ENCODE measurements around the gene ZNF362.

ZNF362 gene

DNA sequence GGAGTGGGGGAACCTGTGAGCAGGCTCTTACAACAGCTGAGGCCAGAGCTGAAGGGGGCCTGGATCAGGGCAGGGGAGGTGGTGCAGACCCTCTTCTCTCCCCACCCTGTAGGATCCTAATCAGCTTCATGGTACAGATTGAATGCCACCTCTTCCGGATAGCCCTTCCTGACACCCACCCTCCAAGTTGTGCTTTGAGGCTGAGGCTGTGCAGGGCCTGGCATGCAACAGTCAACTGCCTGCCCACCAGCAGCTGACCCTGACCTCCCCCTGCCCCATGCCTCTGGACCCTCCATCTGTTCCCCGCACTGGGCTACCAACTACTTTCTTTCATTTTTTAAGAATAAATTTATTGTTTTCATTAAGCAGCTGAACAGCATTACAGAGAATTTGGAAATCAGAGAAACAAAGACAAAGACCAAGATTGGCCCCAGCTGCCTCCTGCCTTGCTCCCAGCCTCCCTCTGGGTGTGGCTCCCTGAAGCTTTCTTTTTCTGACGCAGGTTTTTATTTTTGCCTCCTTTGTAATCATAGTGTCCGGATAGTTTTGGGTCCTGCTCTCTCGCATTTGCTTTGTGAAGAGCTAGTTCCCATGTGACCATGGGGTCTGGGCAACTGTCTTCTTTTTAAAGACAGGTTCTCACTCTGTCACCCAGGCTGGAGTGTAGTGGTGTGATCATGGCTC lies 12.8 kb downstream of the ZNF362 start:
- no peak for DNase-seq (ENCODE audit: low spot score)

- no peak for DNase-seq (ENCODE audit: low spot score)
Measured at GRCh38 chr1:33269621-33270020, 13.3 kb downstream of the ZNF362 start.

GRCh38 chr1:33270379-33270778 lies 14.1 kb downstream of the ZNF362 start:
- no peak for DNase-seq (ENCODE audit: low spot score)

DNA sequence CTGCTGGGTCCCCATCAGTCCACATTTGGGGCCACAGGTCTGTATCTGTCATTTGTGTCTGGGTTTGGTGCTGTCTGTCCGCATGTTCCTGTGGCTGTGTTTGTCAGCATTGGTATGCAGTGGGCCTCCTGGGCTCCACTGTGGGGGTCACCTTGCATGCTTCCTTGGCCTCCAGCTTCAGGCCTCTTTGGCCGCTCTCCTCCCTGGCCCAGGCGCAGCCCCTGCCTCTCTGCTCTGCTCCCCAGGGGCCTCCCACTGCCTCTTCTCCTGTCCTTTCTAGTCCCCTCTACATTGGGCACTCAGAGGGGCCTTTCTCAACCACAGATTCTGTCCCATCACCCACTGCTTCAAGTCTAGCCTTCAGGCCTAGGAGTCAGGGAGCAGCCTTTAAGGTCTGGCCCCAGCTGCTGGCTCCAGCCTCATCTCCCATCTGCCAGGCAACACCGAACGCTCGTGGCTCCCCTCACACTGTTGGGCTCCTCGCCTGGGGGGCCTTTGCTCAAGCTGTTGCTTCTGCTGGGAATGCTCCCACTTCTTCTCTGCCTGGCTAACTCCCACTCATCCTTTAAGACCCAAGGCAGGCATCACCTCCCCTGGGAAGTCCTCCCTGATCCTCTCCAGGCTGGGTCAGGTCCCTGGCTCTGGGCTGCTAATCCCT lies 14.6 kb downstream of the ZNF362 start:
- DNase-seq (ENCODE audit: low spot score) = no peak

GRCh38 chr1:33271666-33272505 lies 15.6 kb downstream of the ZNF362 start:
- DNase-seq (ENCODE audit: low spot score) = no peak

DNA sequence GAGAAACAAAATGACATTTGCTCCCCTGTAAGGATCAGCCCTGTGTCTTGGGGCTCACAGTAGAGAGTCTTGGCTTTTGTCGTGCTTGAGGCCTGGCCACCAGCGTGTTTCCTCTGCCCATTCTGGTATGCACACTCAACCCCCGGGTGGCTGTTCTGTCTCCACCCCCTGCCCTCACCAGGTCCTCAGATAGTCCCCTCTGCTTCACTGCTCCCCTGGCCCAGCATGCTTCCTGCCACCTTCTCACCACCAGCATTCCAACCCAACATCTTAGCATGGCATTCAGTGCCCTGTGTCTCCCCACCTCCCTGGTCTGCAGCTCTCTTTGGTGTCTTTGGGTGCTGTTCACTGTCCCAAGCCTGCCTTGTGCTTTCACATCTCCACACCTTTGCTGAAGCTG lies 16.2 kb downstream of the ZNF362 start:
- DNase-seq (ENCODE audit: low spot score) = no peak

DNA sequence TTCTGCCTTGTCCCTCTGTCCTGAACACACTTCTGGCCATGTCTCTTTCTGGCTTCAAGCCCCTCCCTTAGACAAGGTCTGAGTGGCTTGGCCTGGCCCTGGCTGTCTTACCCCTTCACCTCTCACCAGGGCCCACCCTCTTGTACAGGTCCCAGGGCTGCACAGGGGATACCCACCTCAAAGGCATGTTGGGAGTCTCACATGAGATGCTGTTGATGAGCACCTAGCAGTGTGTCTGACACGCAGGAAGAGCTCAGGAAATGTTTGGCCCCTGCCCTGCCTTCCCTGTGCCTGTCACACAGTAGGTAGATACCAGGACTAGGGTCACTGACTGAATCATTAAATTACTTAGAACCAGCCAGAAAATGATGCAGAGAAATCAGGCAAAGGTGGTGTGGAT lies 16.6 kb downstream of the ZNF362 start:
- DNase-seq (ENCODE audit: low spot score) = no peak

- no peak for DNase-seq (ENCODE audit: low spot score)
Measured at GRCh38 chr1:33273406-33273805, 17.1 kb downstream of the ZNF362 start.

- DNase-seq (ENCODE audit: low spot score) = no peak
Measured at GRCh38 chr1:33273961-33274371, 17.7 kb downstream of the ZNF362 start.

- DNase-seq (ENCODE audit: low spot score) = no peak
Measured at GRCh38 chr1:33274446-33274845, 18.2 kb downstream of the ZNF362 start.

DNA sequence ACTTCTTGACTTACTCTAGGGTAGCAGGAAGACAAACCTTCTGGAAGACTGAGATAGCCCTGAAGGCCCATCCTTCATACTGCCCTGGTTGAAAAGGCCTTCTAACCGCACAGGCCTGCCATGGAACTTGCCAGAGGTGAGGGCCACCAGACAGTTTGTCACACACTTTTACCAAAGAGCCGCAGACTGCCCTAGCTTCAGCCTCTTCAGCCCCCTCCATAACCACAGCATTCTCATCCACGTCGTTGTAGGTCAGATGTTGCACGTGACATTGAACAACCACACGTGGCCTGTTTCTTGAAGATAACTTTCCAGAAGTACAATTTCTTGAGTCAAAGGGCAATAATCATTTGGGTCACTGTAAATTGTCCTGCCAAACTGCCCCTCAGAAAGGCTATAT lies 18.9 kb downstream of the ZNF362 start:
- no peak for DNase-seq (ENCODE audit: low spot score)

GRCh38 chr1:33275706-33276572 lies 19.6 kb downstream of the ZNF362 start:
- no peak for DNase-seq (ENCODE audit: low spot score)

GRCh38 chr1:33276573-33277298 lies 20.4 kb downstream of the ZNF362 start:
- no peak for DNase-seq (ENCODE audit: low spot score)

GRCh38 chr1:33277488-33278084 lies 21.3 kb downstream of the ZNF362 start:
- no peak for DNase-seq (ENCODE audit: low spot score)

DNA sequence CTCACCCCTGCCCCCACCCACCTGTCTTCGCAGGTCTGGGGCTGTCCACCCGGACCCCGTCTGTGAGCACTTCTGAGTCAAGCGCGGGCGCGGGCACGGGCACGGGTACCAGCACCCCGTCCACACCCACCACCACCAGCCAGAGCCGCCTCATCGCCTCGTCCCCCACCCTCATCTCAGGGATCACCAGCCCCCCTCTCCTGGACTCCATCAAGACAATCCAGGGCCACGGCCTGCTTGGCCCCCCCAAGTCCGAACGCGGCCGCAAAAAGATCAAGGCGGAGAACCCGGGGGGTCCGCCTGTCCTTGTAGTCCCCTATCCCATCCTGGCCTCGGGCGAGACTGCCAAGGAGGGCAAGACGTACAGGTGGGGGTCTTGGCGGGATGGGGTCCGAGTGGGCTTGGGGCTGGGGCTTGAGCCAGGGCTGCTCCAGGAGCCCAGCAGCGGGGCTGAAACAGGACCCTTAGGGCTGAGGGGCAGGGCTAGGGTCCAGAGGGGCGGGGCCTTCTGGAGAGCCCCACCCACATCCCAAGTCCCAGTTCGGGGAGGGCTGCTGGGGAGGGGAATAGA lies 23.9 kb downstream of the ZNF362 start:
- DNase-seq (ENCODE audit: low spot score) = no peak

DNA sequence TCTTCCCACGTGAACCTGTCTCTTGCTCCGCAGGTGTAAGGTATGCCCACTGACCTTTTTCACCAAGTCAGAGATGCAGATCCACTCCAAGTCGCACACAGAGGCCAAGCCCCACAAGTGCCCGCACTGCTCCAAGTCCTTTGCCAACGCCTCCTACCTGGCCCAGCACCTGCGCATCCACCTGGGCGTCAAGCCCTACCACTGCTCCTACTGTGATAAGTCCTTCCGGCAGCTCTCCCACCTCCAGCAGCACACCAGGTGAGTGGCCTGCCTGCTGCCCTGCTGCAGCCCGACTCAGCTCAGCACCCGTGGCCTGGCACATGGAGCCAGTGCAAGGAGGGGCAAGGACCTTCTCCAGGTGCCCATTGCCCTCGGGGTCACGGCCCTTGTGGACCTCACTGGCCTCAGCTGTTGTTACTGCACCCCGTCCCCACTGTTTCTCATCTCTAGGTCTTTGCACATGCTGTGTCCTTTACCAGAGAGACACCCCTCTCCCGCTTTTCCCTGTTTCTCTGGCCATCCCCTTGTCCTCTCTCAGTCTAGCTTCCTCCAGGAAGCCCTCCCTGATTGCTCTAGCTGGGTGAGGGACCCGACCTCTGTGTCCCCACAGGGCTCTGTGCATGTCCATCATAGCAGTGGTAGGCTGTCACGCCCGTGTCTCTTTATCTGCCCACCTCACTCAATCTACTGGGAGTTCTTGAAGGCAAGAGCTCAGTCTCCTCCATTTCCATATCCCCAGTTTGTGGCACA lies 25.4 kb downstream of the ZNF362 start:
- DNase-seq (ENCODE audit: low spot score) = no peak

DNA sequence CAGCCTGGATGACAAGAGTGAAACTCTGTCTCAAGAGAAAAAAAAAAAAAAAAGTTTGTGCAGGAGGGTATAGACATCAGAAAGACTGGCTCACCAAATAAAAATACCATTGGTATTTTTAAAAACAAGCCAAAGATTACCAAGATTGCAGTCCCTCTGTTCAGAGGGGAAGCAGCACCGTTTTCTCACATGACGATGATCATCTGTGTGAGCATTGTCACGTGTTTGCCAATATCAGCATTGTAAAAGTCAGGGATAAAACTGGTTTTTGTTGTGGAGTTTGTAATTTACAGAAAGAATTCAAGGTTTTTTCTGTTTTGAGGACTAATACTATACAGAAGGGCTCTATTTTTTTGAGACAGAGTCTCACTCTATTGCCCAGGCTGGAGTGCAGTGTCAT lies 26.5 kb downstream of the ZNF362 start:
- no peak for DNase-seq (ENCODE audit: low spot score)

DNA sequence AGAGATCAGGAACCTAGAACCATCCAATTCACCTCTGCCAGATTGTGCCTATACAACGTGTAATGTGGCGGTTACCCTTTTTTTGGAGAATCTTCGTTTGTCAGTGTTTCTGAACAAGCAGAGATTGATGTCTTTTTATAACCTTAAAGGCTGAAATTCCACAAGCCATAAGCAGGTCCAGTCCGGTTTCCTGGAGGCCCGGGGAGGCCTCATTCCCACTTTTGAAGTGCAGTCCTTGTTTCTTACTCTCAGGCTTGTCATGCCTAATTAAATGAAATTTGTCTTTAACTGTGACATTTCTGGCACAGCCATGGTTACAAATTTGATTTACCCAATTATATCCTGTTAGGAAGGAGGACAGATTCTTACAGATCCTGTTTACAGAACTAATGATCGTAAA lies 27.8 kb downstream of the ZNF362 start:
- DNase-seq (ENCODE audit: low spot score) = no peak

GRCh38 chr1:33286451-33287185 lies 30.3 kb downstream of the ZNF362 start:
- DNase-seq (ENCODE audit: low spot score) = no peak

Measured in HuH-7.5 (cell line).